GM18498 (cell line): ENCODE results near the gene ADAMTSL3.
A peak's percentile ranks its signal among the peaks of the same experiment; 100 is the strongest.
"Not testable (repeated sequence)": the region's sequence is repeated elsewhere in the genome, so short reads cannot be mapped to it uniquely, and the experiment has no call there.

Experiments
- ATAC-seq: cut with Tn5 transposase; IDR thresholded peaks from one replicate; pipeline ENCODE4 v1.9.1; 2021; ENCODE audit warnings: mild to moderate bottlenecking, moderate library complexity; ENCODE audit not compliant: unreplicated experiment

Gene ADAMTSL3

DNA sequence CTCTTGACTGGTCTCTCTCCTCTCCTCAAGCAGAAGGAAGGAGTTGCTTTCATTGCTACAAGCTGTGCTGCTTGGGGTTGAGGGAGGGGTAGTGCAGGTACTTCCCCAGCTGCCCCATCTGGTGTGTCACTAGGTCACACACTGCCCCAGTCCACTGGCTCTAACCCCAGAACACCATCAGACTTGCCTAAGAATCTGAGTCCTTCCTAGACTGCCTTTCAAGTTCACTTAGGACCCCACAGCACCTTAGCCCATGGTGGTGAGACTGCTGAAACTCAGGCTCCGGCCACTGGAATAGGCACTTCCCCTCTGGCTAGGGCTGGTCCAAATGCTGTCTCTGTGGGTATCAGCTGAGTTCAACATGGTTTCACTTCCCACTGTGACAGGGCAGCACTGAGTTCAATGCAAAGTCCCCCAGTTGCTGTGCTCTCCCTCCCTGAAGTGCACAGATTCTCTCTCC lies 301.9 kb downstream of the ADAMTSL3 start:
- peak; percentile 97 for ATAC-seq

DNA sequence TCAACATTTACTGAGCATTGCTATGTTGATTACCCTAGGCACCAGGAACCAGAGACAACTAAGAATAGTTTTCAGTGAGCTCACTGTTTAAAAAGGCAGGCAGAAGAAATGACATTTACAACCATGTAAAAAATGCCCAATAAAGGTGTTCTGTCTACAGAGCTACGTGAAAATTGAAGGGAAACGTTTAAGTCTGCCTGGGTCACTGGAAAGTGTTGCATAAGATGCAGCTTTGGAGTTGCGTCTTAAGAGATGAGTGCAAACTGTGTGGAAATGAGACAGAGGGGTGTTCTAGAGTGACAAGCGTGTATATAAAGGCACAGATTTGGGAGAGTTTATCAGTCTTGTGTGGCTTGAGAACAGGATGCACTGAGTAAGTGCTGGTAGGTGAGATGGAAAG lies 303.0 kb downstream of the ADAMTSL3 start:
- ATAC-seq = no peak

DNA sequence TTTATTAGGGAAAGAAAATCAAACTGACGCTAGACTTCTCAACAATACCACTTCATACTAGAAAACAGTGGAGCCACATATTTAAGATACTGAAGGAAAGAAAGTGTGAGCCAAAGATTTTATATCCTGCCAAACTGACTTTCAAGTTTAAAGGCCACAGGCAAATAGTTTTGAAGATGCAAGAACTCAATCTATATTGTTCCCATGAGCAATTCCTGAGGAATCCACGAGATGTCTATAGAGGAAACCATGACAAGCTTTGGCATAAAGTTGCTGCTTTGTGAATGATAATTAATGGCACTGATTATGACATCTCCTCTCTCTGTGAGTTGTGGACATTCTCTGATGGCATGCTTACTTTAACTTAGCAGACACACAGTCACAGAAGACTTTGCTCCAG lies 305.6 kb downstream of the ADAMTSL3 start:
- ATAC-seq = no peak

DNA sequence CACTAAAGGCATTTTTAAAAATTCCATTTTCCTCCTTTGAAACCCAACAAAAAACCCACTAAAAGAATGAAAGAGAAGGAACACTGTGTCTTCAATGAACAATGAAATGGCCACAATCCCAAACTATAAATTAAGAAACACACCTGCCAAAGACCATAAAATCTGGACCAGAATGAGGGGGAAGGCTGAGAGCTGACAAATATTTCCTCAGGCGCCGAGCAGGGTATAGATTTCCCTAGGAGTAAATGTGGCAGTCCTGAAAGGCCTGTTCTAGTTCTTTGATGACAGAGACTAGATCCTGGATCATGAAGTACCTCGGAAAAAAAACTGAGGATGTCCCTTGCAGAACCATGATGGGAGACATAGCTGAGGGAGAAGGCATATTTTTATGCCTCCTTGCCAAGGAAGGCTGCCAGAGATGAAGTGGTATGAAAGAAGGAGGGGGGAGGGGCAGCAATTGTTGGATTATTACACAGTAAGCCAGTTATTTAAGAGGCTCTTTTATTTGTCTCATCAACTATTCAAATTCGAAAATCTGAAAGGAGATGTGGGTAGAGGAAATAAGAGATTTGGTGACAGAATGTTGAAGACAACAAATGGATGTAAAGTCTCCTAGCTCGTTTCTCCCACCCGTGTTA lies 306.4 kb downstream of the ADAMTSL3 start:
- ATAC-seq = no peak

DNA sequence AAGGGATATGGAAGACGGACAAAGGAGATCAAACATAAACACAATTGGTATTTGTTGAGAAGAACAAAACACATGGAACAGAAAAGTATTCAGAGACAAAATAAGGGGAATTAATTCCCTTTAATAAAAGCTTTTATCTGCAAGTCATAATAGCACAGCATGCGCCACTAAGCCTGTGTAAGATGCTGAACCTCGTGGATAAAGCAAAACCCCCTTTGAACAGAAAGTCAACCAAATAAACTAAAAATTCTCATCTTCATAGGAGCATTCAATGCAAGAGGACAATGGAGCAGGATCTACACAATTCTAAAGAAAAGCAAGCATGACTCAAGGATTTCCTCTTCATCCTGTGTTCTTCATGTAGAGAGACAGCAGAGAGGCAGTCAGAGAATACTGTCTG lies 307.4 kb downstream of the ADAMTSL3 start:
- ATAC-seq = no peak

DNA sequence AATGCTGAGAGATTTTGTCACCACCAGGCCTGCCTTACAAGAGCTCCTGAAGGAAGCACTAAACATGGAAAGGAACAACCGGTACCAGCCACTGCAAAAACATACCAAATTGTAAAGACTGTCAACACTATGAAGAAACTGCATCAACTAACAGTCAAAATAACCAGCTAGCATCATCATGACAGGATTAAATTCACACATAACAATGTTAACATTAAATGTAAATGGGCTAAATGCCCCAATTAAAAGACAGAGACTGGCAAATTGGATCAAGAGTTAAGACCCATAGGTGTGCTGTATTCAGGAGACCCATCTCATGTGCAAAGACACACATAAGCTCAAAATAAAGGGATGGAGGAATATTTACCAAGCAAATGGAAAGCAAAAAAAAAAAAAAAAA lies 311.0 kb downstream of the ADAMTSL3 start:
- not testable (repeated sequence) for ATAC-seq

DNA sequence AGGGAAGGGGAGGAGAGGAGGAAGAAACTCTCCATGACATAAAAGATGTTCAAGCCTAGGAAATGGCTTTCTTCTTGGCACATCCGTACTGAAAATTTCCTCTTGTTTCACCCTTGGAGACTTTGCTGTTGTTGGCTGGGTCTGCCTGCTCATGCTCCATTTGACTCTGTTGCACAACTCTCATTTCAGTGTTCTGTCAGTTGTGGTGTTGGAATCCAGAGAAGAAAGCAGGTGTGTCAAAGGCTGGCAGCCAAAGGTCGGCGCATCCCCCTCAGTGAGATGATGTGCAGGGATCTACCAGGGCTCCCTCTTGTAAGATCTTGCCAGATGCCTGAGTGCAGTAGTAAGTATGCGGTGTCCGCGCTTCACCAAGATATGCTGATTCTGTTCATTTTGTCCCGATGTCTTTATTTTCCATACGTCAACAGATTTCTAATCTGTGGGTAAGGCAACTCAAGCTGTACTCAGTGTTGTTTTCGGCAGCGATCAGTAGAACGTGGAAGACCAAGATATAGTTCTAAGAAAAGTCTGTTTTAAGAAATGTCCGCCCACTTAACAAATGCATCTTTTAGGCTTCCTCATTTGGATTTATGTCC lies 316.5 kb downstream of the ADAMTSL3 start:
- no peak for ATAC-seq

DNA sequence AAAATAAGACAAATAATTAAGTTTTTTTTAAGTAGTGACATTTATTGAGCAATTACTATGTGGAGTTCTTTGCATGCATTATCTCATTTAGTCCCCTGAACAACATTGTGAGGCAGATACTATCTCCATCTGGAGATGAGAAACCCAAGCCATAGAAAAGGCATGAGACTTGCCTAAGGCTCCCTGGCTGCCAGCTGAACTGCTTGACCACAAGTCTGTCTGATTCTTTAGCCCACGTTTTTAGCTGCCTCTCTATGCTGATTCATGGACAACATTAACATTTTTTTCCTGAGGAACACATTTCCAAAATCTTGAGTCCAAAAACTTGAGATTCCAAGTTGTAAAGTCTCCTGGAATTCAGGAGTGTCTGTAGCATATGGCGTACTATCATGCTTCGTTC lies 318.1 kb downstream of the ADAMTSL3 start:
- ATAC-seq = no peak

DNA sequence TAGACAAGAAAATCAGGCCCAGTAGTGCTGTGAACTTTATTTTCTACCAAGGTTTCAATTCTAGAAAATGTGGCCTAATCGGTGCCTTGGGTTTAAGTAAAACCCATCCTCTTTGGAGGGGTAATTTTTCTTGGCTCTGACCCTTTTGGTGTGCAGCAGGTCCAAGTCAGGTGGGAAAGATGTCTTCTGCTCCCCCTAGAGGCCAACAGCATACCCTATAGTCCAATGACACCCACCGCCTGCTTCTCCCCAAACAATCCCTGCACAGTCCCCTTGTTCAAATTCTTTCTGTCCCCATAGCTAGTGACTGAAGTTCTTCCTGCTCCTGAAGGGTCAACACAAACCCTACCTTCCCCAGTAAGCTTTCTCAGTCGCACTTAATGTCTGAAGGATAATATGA lies 319.9 kb downstream of the ADAMTSL3 start:
- no peak for ATAC-seq

DNA sequence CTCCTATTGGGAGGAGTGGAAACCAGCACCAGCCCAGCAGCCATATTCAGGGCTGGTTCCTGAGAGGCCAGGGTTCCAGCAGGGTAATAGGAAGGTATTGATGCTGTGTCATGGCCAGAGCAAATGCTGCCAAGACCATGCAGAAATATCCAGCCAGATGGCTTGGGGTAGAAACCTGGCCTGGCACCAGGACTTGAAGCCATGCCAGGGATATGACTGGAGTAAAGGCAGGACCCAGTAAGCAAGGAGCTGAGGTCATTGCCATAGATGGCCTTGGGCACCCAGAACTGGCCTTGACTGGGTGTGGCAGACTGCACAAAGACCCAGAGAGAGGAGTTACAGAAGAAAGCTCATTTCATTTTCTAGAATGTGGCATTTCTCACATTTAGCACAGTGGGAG lies 324.1 kb downstream of the ADAMTSL3 start:
- no peak for ATAC-seq

DNA sequence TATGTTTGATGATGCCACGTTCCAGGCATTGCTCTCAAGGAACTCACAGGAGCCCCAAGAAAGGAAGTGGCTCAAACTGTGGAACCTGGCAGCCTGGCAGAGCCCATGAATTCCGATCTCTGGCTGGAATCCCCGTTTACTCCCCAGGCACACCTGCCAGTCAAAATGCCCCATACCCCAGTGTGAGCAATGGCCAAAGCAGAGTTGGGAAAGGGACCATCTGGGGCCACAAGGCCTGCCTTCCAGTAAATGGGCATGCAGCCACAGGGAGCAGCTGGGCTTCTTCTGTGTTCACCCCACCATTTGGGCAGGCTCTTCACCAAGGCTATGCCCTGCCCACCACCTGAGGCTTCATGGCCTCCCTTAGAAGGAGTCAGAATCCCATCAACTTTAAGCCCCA lies 324.7 kb downstream of the ADAMTSL3 start:
- ATAC-seq = no peak

DNA sequence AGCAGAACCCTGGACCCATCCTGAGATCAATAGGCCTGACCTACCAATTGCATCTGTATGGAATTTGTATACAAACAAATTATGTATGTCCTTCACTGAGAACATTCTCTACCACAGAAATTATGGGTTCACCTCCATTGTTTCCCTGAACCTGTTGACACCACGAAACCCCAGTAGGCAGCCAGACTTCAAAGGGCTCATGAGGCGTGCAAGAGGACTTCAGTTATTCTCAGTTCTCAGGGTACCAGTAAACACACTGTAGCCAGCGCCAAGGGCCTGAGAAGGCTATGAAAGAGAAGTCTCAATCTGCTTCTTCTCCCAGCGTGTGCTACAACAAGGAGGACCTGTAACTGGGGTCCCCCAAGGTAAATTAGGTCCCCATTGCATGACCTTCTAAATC lies 326.7 kb downstream of the ADAMTSL3 start:
- no peak for ATAC-seq

DNA sequence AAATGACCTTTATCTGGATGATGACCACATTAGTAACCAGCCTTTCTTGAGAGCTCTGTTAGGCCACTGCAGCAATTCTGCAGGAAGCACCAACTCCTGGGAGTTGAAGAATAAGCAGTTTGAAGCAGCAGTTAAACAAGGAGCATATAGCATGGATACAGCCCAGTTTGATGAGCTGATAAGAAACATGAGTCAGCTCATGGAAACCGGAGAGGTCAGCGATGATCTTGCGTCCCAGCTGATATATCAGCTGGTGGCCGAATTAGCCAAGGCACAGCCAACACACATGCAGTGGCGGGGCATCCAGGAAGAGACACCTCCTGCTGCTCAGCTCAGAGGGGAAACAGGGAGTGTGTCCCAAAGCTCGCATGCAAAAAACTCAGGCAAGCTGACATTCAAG lies 328.8 kb downstream of the ADAMTSL3 start:
- ATAC-seq = no peak

DNA sequence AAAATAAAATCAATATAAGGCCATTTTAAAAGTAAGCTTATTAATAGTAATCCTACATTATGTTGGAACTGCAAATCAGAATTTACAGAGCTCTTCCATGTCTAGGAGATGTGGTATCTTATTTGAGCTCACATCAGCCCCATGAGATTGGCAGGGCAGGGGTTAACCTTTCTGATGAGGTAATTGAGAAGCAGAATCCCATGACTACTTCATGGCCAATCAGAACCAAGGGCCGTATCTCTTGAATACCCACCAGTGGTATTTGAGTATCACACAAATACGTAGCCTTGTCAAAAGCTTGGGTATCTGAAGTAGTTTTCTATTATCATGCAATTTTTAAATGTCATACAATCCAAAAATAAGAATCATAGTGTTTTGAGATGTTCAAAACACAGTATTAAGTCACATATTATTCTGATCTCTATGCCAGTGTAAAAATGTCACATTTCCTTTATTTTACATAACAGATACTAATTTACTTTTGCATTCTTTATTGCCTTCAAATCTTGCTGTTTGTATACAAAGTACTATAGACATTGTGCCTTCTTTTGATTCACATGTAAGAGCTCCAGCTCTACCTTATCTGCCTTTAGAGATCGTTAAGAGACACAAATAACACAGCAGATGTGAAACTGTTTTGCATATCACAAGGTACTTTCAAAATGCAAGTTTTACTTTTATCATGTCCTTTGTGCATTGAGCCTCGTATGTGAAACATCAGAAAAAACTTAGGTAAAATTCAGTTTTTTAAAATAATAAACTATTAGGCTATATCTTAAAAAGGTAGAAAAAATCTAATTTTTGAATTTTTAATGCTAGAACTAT lies 329.9 kb downstream of the ADAMTSL3 start:
- peak; percentile 85 for ATAC-seq

DNA sequence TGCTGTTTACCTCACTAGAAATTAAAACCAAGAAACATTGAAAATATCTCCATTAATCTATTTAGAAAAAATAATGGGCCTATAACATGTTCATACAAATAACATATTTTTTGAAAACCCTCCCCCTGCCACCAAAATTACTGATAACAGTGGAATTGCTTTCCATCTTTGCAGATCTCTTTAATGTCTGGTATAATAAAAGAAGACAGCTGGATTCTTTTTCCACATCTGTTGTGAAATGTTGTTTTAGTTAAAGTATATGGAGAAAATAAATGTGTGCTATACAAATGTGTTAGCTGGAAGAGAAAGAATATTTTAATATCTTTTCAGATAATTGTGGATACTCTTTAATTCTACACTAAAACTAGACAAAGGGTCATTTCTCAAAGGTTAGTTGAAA lies 330.7 kb downstream of the ADAMTSL3 start:
- ATAC-seq = no peak

DNA sequence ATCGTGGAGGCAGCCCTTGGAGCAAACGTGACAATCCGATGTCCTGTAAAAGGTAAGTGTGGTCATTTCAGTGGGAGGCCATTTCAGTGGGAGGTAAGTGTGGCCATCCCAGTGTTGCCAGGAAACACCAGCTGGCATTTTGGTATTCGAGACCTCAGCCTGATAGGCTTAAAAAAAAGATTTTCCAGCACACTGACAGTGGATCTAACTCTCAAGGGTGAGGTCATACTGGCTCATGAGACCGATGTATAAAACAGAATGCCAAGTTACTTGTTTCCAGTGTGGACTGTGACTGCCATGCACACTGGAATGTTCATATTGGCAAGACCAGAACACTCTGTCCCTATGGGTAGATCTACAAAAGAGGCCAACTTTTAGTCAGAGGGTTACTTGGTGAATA lies 337.2 kb downstream of the ADAMTSL3 start:
- ATAC-seq = no peak

DNA sequence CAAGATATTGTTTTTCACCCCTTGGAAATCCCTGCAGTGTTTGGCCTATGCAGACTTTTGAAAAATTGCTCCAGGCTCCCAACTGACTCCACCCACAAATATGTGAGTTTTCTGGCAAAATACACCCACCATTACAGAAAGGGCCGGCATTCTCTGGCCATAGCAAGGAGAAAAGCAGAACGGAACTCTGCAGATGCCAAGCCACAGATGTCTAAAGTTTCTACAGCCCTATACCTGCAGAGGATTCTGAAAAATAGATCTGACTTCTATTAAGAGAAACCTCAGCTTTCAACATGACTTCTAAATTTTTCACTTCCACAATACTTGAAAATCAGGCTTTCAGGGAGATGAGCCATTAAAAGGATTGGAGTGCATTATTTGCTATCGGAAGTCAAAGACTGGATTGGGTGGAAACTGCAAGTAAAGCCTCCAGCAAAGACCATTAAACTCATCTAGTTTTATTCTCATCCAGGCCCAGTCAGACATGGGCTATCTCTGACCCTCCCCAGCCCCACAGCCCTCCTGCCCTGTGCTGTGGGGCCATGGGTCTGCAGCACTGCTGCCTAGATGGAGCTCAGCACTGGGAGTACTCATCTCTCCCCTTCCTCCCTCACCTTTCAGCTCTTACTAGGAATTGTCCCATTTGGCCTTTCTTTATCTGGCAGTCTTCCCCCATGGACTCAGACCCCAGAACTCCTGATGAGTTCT lies 338.6 kb downstream of the ADAMTSL3 start:
- peak; percentile 93 for ATAC-seq

DNA sequence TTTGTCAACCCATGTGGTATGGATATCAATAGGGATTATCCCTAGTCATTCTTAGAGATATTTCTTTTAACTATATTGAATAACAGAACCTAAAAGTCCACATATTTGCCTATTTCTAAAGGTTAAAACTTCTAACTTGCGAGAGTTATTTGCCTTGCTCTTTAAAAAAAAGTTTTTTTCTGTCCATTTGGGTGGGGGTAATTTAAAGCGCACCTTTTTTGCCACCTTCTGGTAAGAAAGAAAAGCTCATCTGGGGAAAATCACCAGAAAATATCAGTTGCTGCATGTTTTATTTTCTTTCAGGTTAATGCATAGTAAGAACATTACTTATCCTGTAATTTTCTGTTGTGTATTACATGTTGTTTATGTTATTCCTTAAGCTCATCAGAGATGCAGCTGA lies 339.7 kb downstream of the ADAMTSL3 start:
- no peak for ATAC-seq

DNA sequence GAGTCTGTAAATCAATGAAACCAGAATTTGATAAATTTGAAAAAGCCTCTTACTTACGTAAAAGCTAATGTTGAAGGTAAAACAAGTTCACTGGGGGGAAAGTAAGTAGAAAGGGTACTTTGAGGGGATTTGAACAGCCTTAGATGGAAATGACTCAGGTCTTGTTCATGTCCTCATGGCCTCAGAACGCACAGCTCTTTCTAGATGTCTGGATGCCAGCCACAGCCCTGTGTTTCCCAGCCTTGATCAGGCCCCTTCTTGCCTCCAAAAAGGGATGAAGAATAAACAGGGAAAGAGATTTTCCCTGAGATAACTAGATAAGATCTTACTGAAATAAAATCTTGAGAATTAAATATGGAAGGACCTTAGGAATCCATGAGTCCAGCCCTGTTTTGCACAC lies 344.6 kb downstream of the ADAMTSL3 start:
- no peak for ATAC-seq

DNA sequence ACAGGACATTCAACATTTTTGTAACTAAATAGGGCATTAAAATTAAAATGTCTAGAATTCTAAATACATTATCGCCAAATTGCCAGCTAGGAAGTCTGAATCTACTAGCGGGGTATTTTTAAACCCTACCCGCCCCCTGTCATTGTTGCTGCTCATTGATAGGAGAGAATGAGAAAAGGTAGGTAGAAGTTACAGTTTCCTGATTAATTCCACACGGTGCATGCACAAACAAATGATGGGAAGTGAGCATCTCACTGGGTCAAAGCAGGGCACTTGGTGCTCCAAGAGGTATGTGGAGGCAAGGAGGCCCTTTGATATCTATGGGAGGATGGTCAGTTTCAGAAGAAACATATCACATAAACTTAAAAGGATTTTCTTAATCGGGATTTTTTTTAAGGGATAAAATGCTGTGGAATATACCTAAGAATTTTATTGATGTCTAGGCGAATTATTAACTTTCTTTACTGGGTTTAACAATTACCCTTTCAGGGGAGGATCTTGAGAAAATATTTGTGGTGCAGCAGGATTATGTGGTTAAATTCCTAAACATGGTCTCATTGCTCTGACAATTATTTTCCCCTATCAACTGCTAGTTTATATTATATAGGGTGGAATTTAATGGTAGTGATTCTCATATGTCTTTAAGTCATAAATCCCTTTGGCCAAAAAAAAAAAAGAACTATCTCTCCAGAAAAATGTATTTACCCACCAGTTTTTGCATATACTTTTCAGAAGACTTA lies 345.6 kb downstream of the ADAMTSL3 start:
- no peak for ATAC-seq

DNA sequence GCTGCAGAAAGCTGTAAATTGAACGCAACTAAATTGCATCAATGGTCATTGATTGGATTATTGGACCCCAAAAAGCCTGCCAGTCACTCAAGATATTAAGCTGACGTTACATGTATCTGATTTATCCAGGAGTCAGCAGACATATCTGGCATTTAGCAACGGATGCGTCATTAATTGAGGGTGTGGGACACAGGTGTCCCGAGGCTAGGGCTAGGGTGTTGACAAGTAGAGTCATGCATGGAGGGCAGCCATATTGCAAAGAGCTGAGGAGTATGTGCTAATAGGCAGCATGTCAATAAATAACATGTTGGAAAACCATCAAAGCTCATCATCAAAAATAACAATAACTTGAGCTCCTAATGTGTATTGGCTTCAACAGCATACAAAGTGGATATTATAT lies 347.1 kb downstream of the ADAMTSL3 start:
- ATAC-seq = no peak
